Measurements from ENCODE around the gene DDIT4. TPM values are rescaled to one million over a fixed set of nuclear protein-coding genes. Genes with fewer than 3 reads are reported as not detected.

The DDIT4 gene
- total and polyA plus RNA-seq, 9 of the 15 experiments (the other 6 are each of a cell fraction or from before 2014, with no cell fraction given) = 8.2 to 675 (median 159) TPM

DNA sequence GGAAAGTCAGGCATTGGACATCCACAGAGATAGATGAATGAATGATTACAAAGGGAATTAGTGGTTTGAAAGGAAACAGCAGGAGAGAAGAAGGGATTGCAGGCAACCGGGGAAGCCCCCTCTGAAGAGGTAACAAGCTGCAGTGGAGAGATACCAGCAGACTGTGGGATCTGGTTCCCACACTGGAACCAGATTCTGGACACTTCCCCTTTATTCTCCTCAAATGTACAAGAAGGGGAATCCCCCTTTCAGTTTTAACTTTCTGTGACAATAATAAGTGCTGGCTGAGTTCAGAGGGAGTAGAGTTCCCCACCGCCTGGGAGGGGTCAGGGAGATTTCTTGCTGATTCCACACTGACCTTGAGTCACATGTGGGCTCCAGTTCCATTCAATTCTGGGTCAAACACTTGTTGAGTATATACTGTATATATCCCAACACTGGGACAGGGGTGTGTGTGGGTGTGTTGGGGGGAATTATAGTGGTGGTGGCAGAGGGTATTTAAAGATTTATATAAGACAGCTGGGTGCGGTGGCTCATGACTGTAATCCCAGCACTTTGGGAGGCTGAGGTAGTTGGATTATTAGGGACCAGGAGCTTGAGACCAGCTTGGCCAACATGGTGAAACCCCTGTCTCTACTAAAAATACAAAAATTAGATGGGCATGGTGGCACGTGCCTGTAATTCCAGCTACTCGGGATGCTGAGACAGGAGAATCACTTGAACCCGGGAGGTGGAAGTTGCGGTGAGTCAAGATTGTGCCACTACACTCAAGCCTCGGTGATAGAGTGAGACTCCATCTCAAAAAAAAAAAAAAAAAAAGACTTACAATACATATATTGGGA, 16.5 kb upstream of the DDIT4 start (continued):
- TF ChIP-seq, protein P1, sequence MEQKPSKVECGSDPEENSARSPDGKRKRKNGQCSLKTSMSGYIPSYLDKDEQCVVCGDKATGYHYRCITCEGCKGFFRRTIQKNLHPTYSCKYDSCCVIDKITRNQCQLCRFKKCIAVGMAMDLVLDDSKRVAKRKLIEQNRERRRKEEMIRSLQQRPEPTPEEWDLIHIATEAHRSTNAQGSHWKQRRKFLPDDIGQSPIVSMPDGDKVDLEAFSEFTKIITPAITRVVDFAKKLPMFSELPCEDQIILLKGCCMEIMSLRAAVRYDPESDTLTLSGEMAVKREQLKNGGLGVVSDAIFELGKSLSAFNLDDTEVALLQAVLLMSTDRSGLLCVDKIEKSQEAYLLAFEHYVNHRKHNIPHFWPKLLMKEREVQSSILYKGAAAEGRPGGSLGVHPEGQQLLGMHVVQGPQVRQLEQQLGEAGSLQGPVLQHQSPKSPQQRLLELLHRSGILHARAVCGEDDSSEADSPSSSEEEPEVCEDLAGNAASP (IDR thresholded peaks at IDR 0.05) = no peak
- TF ChIP-seq, protein P2, sequence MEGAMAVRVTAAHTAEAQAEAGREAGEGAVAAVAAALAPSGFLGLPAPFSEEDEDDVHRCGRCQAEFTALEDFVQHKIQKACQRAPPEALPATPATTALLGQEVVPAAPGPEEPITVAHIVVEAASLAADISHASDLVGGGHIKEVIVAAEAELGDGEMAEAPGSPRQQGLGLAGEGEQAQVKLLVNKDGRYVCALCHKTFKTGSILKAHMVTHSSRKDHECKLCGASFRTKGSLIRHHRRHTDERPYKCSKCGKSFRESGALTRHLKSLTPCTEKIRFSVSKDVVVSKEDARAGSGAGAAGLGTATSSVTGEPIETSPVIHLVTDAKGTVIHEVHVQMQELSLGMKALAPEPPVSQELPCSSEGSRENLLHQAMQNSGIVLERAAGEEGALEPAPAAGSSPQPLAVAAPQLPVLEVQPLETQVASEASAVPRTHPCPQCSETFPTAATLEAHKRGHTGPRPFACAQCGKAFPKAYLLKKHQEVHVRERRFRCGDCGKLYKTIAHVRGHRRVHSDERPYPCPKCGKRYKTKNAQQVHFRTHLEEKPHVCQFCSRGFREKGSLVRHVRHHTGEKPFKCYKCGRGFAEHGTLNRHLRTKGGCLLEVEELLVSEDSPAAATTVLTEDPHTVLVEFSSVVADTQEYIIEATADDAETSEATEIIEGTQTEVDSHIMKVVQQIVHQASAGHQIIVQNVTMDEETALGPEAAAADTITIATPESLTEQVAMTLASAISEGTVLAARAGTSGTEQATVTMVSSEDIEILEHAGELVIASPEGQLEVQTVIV (CRISPR knock-in tag; IDR thresholded peaks at IDR 0.05; ENCODE audit: borderline replicate concordance) = no peak
- TF ChIP-seq ZHX1 (conservative IDR thresholded peaks at IDR 0.05; ENCODE audit: low read length) (no peak), PURB (CRISPR knock-in tag; IDR thresholded peaks at IDR 0.05; ENCODE audit: low read depth) (no peak), ZNF696 (CRISPR knock-in tag; conservative IDR thresholded peaks at IDR 0.05) (no peak), RBBP5 (IDR thresholded peaks at IDR 0.05; ENCODE audit: borderline replicate concordance, insufficient read depth, low read length, poor library complexity, severe bottlenecking) (no peak), TSHZ1 (CRISPR knock-in tag; IDR thresholded peaks at IDR 0.05) (no peak), CCNT2 (IDR thresholded peaks at IDR 0.05; ENCODE audit: borderline replicate concordance, extremely low read depth, insufficient read length, low read depth, low read length) (peak; percentile 86), MYBL2 (IDR thresholded peaks at IDR 0.05; ENCODE audit: low read depth) (no peak), MYBL2 (CRISPR knock-in tag; IDR thresholded peaks at IDR 0.05; ENCODE audit: borderline replicate concordance) (no peak)
- TF ChIP-seq, protein P3, sequence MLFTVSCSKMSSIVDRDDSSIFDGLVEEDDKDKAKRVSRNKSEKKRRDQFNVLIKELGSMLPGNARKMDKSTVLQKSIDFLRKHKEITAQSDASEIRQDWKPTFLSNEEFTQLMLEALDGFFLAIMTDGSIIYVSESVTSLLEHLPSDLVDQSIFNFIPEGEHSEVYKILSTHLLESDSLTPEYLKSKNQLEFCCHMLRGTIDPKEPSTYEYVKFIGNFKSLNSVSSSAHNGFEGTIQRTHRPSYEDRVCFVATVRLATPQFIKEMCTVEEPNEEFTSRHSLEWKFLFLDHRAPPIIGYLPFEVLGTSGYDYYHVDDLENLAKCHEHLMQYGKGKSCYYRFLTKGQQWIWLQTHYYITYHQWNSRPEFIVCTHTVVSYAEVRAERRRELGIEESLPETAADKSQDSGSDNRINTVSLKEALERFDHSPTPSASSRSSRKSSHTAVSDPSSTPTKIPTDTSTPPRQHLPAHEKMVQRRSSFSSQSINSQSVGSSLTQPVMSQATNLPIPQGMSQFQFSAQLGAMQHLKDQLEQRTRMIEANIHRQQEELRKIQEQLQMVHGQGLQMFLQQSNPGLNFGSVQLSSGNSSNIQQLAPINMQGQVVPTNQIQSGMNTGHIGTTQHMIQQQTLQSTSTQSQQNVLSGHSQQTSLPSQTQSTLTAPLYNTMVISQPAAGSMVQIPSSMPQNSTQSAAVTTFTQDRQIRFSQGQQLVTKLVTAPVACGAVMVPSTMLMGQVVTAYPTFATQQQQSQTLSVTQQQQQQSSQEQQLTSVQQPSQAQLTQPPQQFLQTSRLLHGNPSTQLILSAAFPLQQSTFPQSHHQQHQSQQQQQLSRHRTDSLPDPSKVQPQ (CRISPR knock-in tag; IDR thresholded peaks at IDR 0.05; ENCODE audit: borderline replicate concordance) = no peak
